HepG2 (cell line): ENCODE results near the gene EVI5. TPM values are rescaled to one million over a fixed set of nuclear protein-coding genes. Genes with fewer than 3 reads are reported as not detected.

Source experiments
- ATAC-seq: fragments of 200-7000 bp; cut with Tn5 transposase; 3 replicates; pipeline ENCODE4 v1.9.1; 2020; ENCODE audit warnings: mild to moderate bottlenecking, moderate library complexity
- BruUV-seq: library from RNA; stranded (reverse); fragments of 400-500 nt; replicated peaks from 2 replicates; lab custom pipeline; 2021; lab: Mats Ljungman, UMichigan
- CTCF ChIA-PET: fragments of 300-600 bp; formaldehyde crosslinking; extraction: SDS; loops from one replicate; lab custom pipeline; 2021; ENCODE audit warnings: low total read pairs, inconsistent platforms, low intra/inter-chr PET ratio; lab: Yijun Ruan, JAX
- POLR2A ChIA-PET: fragments of 350-600 bp; sonication (Branson Sonifier 250); formaldehyde crosslinking; loops from one replicate; lab custom pipeline; 2020; ENCODE audit warnings: antibody characterized with exemption, inconsistent platforms; lab: Yijun Ruan, JAX
- DNase-seq: peaks from one replicate; pipeline ENCODE4 v3.0.0-alpha.2; 2015; ENCODE audit warnings: low spot score
- FAIRE-seq: peaks from 3 replicates; lab custom pipeline; 2011; peaks lifted over from hg19 to GRCh38; lab: Jason Lieb, UNC
- H2AFZ ChIP-seq: one replicate; pipeline ENCODE4 v1.6.1; 2011; ENCODE audit warnings: low read length, inconsistent platforms
- H3K27ac ChIP-seq: fragments of 300-600 bp; 3 replicates; pipeline ENCODE4 v1.8.0; 2011; ENCODE audit warnings: mixed run types, mild to moderate bottlenecking, mixed read lengths, low read length, inconsistent platforms; ENCODE audit not compliant: insufficient read depth; ENCODE audit errors: extremely low read length
- H3K27me3 ChIP-seq, 2 experiments: fragments of 200-600 bp in 1 of 2; 2 replicates in 1 of 2; 3 replicates in 1 of 2; pipeline versions ENCODE4 v1.6.0 to v1.8.0; 2011; ENCODE audit warnings: low read length in 2 of 2, mild to moderate bottlenecking in 2 of 2, moderate library complexity in 2 of 2, inconsistent platforms in 1 of 2; ENCODE audit not compliant: insufficient read depth in 2 of 2, control insufficient read depth in 1 of 2
- H3K36me3 ChIP-seq, 2 experiments: fragments of 200-600 bp in 1 of 2; replicated peaks in 1 of 2; 2 replicates in 1 of 2; 3 replicates in 1 of 2; pipeline versions ENCODE4 v1.5.1 to v1.8.0; 2011; ENCODE audit warnings: low read length in 2 of 2, inconsistent platforms in 1 of 2; ENCODE audit not compliant: insufficient read depth in 2 of 2, control insufficient read depth in 1 of 2
- H3K4me1 ChIP-seq: 2 replicates; pipeline ENCODE4 v1.5.1; 2012; ENCODE audit warnings: low read length, inconsistent platforms; ENCODE audit not compliant: insufficient read depth
- H3K4me2 ChIP-seq: 2 replicates; pipeline ENCODE4 v1.6.0; 2011; ENCODE audit warnings: low read depth, low read length, inconsistent platforms
- H3K4me3 ChIP-seq, 3 experiments: fragments of 200-600 bp in 1 of 3; sonication (generic), shearing (Covaris generic) in 1 of 3; replicated peaks in 1 of 3; 2 replicates each; pipeline ENCODE4 v1.5.1; 2011 to 2016; ENCODE audit warnings: low read length in 3 of 3, inconsistent platforms in 2 of 3, low read depth in 2 of 3, mild to moderate bottlenecking in 2 of 3, control low read depth in 1 of 3, mixed read lengths in 1 of 3; ENCODE audit not compliant: insufficient read depth in 1 of 3
- H3K79me2 ChIP-seq: one replicate; pipeline ENCODE4 v1.6.1; 2011; ENCODE audit warnings: low read length, inconsistent platforms; ENCODE audit not compliant: insufficient read depth
- H3K9ac ChIP-seq: 2 replicates; pipeline ENCODE4 v1.6.0; 2011; ENCODE audit warnings: mild to moderate bottlenecking, low read depth, low read length, inconsistent platforms; ENCODE audit not compliant: insufficient read depth
- H3K9me3 ChIP-seq: 2 replicates; pipeline ENCODE4 v1.5.1; 2012; ENCODE audit warnings: mild to moderate bottlenecking, low read length
- H4K20me1 ChIP-seq: 2 replicates; pipeline ENCODE4 v1.6.0; 2011; ENCODE audit warnings: inconsistent platforms, mild to moderate bottlenecking, low read length, moderate library complexity; ENCODE audit not compliant: insufficient read depth
- CEBPB ChIP-seq: IDR thresholded peaks from 2 replicates; pipeline ENCODE4 v1.6.1; 2011; ENCODE audit warnings: low read depth, low read length, improper control_type of control experiment, borderline replicate concordance
- CREBL2 ChIP-seq: sonication (generic); formaldehyde crosslinking; IDR thresholded peaks from 2 replicates; pipeline ENCODE4 v1.8.1; 2023; ENCODE audit warnings: missing genetic modification reagents, mild to moderate bottlenecking, borderline replicate concordance
- DRAP1 ChIP-seq: IDR thresholded peaks from 2 replicates; pipeline ENCODE4 v1.6.1; 2016; ENCODE audit warnings: missing genetic modification reagents, missing compliant biosample characterization
- ELF3 ChIP-seq: IDR thresholded peaks from 2 replicates; pipeline ENCODE4 v1.6.1; 2016; ENCODE audit warnings: missing genetic modification reagents, missing compliant biosample characterization
- FLYWCH1 ChIP-seq: sonication (generic); formaldehyde crosslinking; IDR thresholded peaks from 2 replicates; pipeline ENCODE4 v1.8.1; 2023; ENCODE audit warnings: mild to moderate bottlenecking, missing genetic modification reagents
- HOXA5 ChIP-seq: sonication (generic); formaldehyde crosslinking; IDR thresholded peaks from 2 replicates; pipeline ENCODE4 v1.4.0; 2020; ENCODE audit warnings: missing genetic modification reagents
- HOXA7 ChIP-seq: sonication (generic); formaldehyde crosslinking; IDR thresholded peaks from 2 replicates; pipeline ENCODE4 v1.8.1; 2022; ENCODE audit warnings: mild to moderate bottlenecking, missing genetic modification reagents, moderate library complexity
- KLF16 ChIP-seq, 2 experiments: sonication (generic) in 1 of 2; formaldehyde crosslinking in 1 of 2; IDR thresholded peaks; 2 replicates each; pipeline versions ENCODE4 v1.6.1 to v1.8.0; 2016 to 2023; ENCODE audit warnings: missing genetic modification reagents in 2 of 2, missing compliant biosample characterization in 1 of 2
- NONO ChIP-seq, 2 experiments: fragments of 450-650 bp in 1 of 2; sonication (generic) in 1 of 2; formaldehyde crosslinking in 1 of 2; IDR thresholded peaks in 1 of 2; conservative IDR thresholded peaks in 1 of 2; 2 replicates each; pipeline versions ENCODE4 v1.6.1 to v1.8.0; 2017 to 2022; ENCODE audit warnings: mild to moderate bottlenecking in 1 of 2, missing genetic modification reagents in 1 of 2, moderate library complexity in 1 of 2
- RNF2 ChIP-seq: fragments of 450-650 bp; conservative IDR thresholded peaks from 2 replicates; pipeline ENCODE4 v1.6.1; 2016; ENCODE audit warnings: low read depth
- SNAPC2 ChIP-seq: sonication (generic); formaldehyde crosslinking; IDR thresholded peaks from 2 replicates; pipeline ENCODE4 v1.8.1; 2022; ENCODE audit warnings: mild to moderate bottlenecking, missing genetic modification reagents
- ZFP62 ChIP-seq: sonication (generic); formaldehyde crosslinking; IDR thresholded peaks from 2 replicates; pipeline ENCODE4 v1.4.0; 2020; ENCODE audit warnings: missing genetic modification reagents
- ZNF17 ChIP-seq: sonication (generic); formaldehyde crosslinking; IDR thresholded peaks from 2 replicates; pipeline ENCODE4 v1.5.0; 2020; ENCODE audit warnings: mild to moderate bottlenecking, missing genetic modification reagents
- ZNF878 ChIP-seq: sonication (generic); formaldehyde crosslinking; IDR thresholded peaks from 2 replicates; pipeline ENCODE4 v1.8.1; 2023; ENCODE audit warnings: mild to moderate bottlenecking, missing genetic modification reagents, moderate library complexity
- ZSCAN30 ChIP-seq: sonication (generic); formaldehyde crosslinking; IDR thresholded peaks from 2 replicates; pipeline ENCODE4 v1.5.0; 2020; ENCODE audit warnings: mild to moderate bottlenecking, missing genetic modification reagents
- WGBS: methylation state at CpG from one replicate; pipeline ENCODE4 v1.1.6; 2017; ENCODE audit warnings: low lambda C conversion rate; 5-methylcytosine and 5-hydroxymethylcytosine counted together
- in situ Hi-C: cut with HindIII; loops from 2 replicates; pipeline ENCODE4 v1.10.0; 2017; ENCODE audit warnings: low pct_unique_long_range_greater_than_20kb; ENCODE audit not compliant: extremely low pct_ligation_motif_present
- intact Hi-C: fragments of 100-400 bp; cut with micrococcal nuclease; formaldehyde crosslinking; loops from one replicate; pipeline ENCODE4 v1.10.0; 2022; ENCODE audit not compliant: unreplicated experiment
- polyA plus RNA-seq, 8 experiments: library from polyadenylated mRNA; depleted of rRNA in 3 of 8; stranded (reverse) in 7 of 8; unstranded in 1 of 8; fragments of >200 nt; fragmentation: Illumina TruSeq in 4 of 8; extraction: Trizol in 4 of 8; gene quantifications; 2 replicates each; pipeline versions ENCODE4 v1.2.1 to v1.2.3, GENCODE V29; 2011 to 2016; ENCODE audit warnings: low read depth in 4 of 8, missing spikeins in 1 of 8, mixed read lengths in 1 of 8; ENCODE audit not compliant: insufficient read depth in 1 of 8
- total RNA-seq, 5 experiments: library from RNA; depleted of rRNA; stranded (reverse); fragments of >200 nt; fragmentation: Illumina TruSeq; extraction: Trizol; gene quantifications; 2 replicates each; pipeline ENCODE4 v1.2.3, GENCODE V29; 2016; ENCODE audit warnings: low read depth in 1 of 5
- TF ChIP-seq, protein P1 (sequence below), 2 experiments: sonication (generic) in 1 of 2; formaldehyde crosslinking in 1 of 2; IDR thresholded peaks; 2 replicates each; pipeline versions ENCODE4 v1.4.0 to v1.6.1; 2016 to 2020; ENCODE audit warnings: borderline replicate concordance in 1 of 2, low read depth in 1 of 2, mild to moderate bottlenecking in 1 of 2, missing genetic modification reagents in 1 of 2
- TF ChIP-seq, protein P2 (sequence below): sonication (generic); formaldehyde crosslinking; conservative IDR thresholded peaks from 2 replicates; pipeline ENCODE4 v1.4.0; 2020; ENCODE audit warnings: missing genetic modification reagents

The EVI5 gene
- total and polyA plus RNA-seq, 2 of the 13 experiments (the other 11 are each of a cell fraction or from before 2014, with no cell fraction given), result 4.0 to 12.6 TPM

- Histone ChIP-seq H3K36me3 (no peaks in the 10 kb centered on the region), H3K79me2 (peaks cover 9% of the 10 kb centered on the region), H3K27ac (no peak overlapping the region), H3K4me2 (no peak overlapping the region), H3K4me3 (no peak overlapping the region), H3K9me3 (no peaks in the 10 kb centered on the region), H3K27me3 (no peaks in the 10 kb centered on the region), H4K20me1 (no peaks in the 10 kb centered on the region), H3K9ac (no peak overlapping the region), H3K4me1 (no peaks in the 10 kb centered on the region), H2AFZ (no peak overlapping the region)
- TF ChIP-seq, protein P1, sequence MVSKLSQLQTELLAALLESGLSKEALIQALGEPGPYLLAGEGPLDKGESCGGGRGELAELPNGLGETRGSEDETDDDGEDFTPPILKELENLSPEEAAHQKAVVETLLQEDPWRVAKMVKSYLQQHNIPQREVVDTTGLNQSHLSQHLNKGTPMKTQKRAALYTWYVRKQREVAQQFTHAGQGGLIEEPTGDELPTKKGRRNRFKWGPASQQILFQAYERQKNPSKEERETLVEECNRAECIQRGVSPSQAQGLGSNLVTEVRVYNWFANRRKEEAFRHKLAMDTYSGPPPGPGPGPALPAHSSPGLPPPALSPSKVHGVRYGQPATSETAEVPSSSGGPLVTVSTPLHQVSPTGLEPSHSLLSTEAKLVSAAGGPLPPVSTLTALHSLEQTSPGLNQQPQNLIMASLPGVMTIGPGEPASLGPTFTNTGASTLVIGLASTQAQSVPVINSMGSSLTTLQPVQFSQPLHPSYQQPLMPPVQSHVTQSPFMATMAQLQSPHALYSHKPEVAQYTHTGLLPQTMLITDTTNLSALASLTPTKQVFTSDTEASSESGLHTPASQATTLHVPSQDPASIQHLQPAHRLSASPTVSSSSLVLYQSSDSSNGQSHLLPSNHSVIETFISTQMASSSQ (IDR thresholded peaks at IDR 0.05; ENCODE audit: low read depth), result no peak
- TF ChIP-seq, protein P1 (CRISPR knock-in tag; IDR thresholded peaks at IDR 0.05; ENCODE audit: borderline replicate concordance), result no peak
- TF ChIP-seq ZFP62 (CRISPR knock-in tag) (no peak), ZNF878 (CRISPR knock-in tag) (no peak), NONO (IDR thresholded peaks at IDR 0.05) (no peak), NONO (CRISPR knock-in tag; conservative IDR thresholded peaks at IDR 0.05) (no peak), HOXA5 (no peak), CEBPB (no peak), CREBL2 (CRISPR knock-in tag) (no peak), KLF16 (CRISPR knock-in tag; IDR thresholded peaks at IDR 0.05) (no peak), FLYWCH1 (CRISPR knock-in tag) (no peak), ZNF17 (no peak), HOXA7 (CRISPR knock-in tag) (no peak), DRAP1 (CRISPR knock-in tag) (no peak), ELF3 (CRISPR knock-in tag) (no peak), SNAPC2 (CRISPR knock-in tag) (no peak), ZSCAN30 (CRISPR knock-in tag) (no peak), RNF2 (no peak)
- TF ChIP-seq, protein P2, sequence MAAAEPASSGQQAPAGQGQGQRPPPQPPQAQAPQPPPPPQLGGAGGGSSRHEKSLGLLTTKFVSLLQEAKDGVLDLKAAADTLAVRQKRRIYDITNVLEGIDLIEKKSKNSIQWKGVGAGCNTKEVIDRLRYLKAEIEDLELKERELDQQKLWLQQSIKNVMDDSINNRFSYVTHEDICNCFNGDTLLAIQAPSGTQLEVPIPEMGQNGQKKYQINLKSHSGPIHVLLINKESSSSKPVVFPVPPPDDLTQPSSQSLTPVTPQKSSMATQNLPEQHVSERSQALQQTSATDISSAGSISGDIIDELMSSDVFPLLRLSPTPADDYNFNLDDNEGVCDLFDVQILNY (CRISPR knock-in tag), result no peak
- intact Hi-C loops, result no loop called here
- 96% methylated on average over 8 of the region's 8 CpGs for WGBS
- no peak for DNase-seq
- ATAC-seq, result no peak
- in situ Hi-C loops, result no loop called here
- POLR2A ChIA-PET, result no interaction called here
- no TSS peak for BruUV-seq
- CTCF ChIA-PET, result no interaction called here
- FAIRE-seq, result no peak
Measured at GRCh38 chr1:92743221-92743620, 41.7 kb downstream of the EVI5 start.
